ENCODE results near the gene FLOT1. TPM values are rescaled to one million over a fixed set of nuclear protein-coding genes. Genes with fewer than 3 reads are reported as not detected.
A peak's percentile ranks its signal among the peaks of the same experiment; 100 is the strongest.

The FLOT1 gene
- total RNA-seq, 1 experiment from 2014 or later, result 116 TPM

GRCh38 chr6:30730601-30731435, 11.7 kb downstream of the FLOT1 start:
- peak; percentile 69 for DNase-seq (ENCODE audit: low spot score)
- Histone ChIP-seq H3K4me1 (ENCODE audit: insufficient read depth, low read length, poor library complexity, severe bottlenecking) (peaks cover 5% of the 10 kb centered on the region), H3K9me3 (ENCODE audit: low read depth, low read length, poor library complexity, severe bottlenecking) (no peaks in the 10 kb centered on the region), H3K4me3 (ENCODE audit: low read depth, low read length, poor library complexity, severe bottlenecking) (no peak overlapping the region), H3K27ac (ENCODE audit: low read depth, low read length, poor library complexity, severe bottlenecking) (no peak overlapping the region), H3K36me3 (ENCODE audit: insufficient read depth, low read length, poor library complexity, severe bottlenecking) (peaks cover 40% of the 10 kb centered on the region), H3K27me3 (replicated peaks; ENCODE audit: insufficient read depth, low read depth, low read length, poor library complexity) (no peaks in the 10 kb centered on the region)
- TF ChIP-seq EZH2 (IDR thresholded peaks at IDR 0.05; ENCODE audit: borderline replicate concordance, low read depth, low read length, poor library complexity, severe bottlenecking), result no peak
- peak; percentile 62 for TF ChIP-seq CTCF (conservative IDR thresholded peaks at IDR 0.05; ENCODE audit: low read depth, low read length)
- BruUV-seq (replicated peaks), result no TSS peak
- intact Hi-C loops (cut with micrococcal nuclease; ENCODE audit: unreplicated experiment), result no loop called here
- POLR2A ChIA-PET (ENCODE audit: low non-redundant PET), result interaction anchor here (0.6 kb wide), 2 partner anchors 58 to 1455 kb away, joined by 3 to 8 read pairs; no protein-coding TSS in a partner anchor
- CTCF ChIA-PET, result interaction anchor here (0.6 to 2.7 kb wide), 8 partner anchors 48 to 357 kb away, joined by 3 to 30 read pairs (median 4); no protein-coding TSS in a partner anchor

GRCh38 chr6:30727920-30728553, 14.4 kb downstream of the FLOT1 start:
- Histone ChIP-seq H3K27me3 (replicated peaks; ENCODE audit: insufficient read depth, low read depth, low read length, poor library complexity) (no peaks in the 10 kb centered on the region), H3K27ac (ENCODE audit: low read depth, low read length, poor library complexity, severe bottlenecking) (no peak overlapping the region), H3K9me3 (ENCODE audit: low read depth, low read length, poor library complexity, severe bottlenecking) (no peaks in the 10 kb centered on the region), H3K4me1 (ENCODE audit: insufficient read depth, low read length, poor library complexity, severe bottlenecking) (peaks cover 22% of the 10 kb centered on the region), H3K4me3 (ENCODE audit: low read depth, low read length, poor library complexity, severe bottlenecking) (no peak overlapping the region), H3K36me3 (ENCODE audit: insufficient read depth, low read length, poor library complexity, severe bottlenecking) (peaks cover 52% of the 10 kb centered on the region)
- ChIA-PET CTCF (interaction anchor here (0.6 to 1.2 kb wide), 6 partner anchors 16 to 359 kb away, joined by 3 to 10 read pairs (median 4); partner anchors contain the start of gene IER3), POLR2A (ENCODE audit: low non-redundant PET) (interaction anchor here (0.7 kb wide), 1 partner anchor 155 kb away, joined by 3 read pairs; no protein-coding TSS in a partner anchor)
- TF ChIP-seq CTCF (conservative IDR thresholded peaks at IDR 0.05; ENCODE audit: low read depth, low read length), result peak; percentile 21; the same call in 1 of the 2 replicates
- TF ChIP-seq EZH2 (IDR thresholded peaks at IDR 0.05; ENCODE audit: borderline replicate concordance, low read depth, low read length, poor library complexity, severe bottlenecking), result no peak
- intact Hi-C loops (cut with micrococcal nuclease; ENCODE audit: unreplicated experiment), result loop anchor here (5.0 kb wide), 2 partner anchors 149 to 359 kb away; no protein-coding TSS in a partner anchor
- DNase-seq (ENCODE audit: low spot score), result peak; percentile 53
- BruUV-seq (replicated peaks), result no TSS peak
